ENCODE measurements around the gene ZZZ3. TPM values are rescaled to one million over a fixed set of nuclear protein-coding genes. Genes with fewer than 3 reads are reported as not detected.

Gene ZZZ3
- total RNA-seq, 1 donor from 2014 or later = 37.8 TPM

DNA sequence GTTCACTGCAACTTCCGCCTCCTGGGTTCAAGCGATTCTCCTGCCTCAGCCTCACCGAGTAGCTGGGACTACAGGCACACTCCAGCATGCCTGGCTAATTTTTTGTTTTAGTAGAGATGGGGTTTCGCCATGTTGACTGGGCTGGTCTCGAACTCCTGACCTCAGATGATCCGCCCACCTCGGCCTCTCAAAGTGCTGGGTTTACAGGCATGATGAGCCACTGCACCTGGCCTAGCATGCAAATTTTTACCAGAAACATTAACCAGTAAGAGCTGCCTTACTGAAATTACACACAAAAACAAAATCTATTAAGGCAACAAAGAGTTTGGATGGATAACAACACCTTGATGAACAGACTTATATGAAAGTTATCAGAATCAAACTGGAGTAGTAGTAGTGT is 12.1 kb downstream of the ZZZ3 start:
- Histone ChIP-seq H3K27me3 (ENCODE audit: low read depth) (no peaks in the 10 kb centered on the region), H3K9me3 (replicated peaks) (no peaks in the 10 kb centered on the region), H3K36me3 (no peaks in the 10 kb centered on the region), H3K4me1 (peaks cover 76% of the 10 kb centered on the region), H3K27ac (replicated peaks) (no peak overlapping the region), H3K4me3 (no peak overlapping the region)
- TF ChIP-seq, protein P1, sequence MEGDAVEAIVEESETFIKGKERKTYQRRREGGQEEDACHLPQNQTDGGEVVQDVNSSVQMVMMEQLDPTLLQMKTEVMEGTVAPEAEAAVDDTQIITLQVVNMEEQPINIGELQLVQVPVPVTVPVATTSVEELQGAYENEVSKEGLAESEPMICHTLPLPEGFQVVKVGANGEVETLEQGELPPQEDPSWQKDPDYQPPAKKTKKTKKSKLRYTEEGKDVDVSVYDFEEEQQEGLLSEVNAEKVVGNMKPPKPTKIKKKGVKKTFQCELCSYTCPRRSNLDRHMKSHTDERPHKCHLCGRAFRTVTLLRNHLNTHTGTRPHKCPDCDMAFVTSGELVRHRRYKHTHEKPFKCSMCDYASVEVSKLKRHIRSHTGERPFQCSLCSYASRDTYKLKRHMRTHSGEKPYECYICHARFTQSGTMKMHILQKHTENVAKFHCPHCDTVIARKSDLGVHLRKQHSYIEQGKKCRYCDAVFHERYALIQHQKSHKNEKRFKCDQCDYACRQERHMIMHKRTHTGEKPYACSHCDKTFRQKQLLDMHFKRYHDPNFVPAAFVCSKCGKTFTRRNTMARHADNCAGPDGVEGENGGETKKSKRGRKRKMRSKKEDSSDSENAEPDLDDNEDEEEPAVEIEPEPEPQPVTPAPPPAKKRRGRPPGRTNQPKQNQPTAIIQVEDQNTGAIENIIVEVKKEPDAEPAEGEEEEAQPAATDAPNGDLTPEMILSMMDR (IDR thresholded peaks at IDR 0.05; ENCODE audit: borderline replicate concordance) = no peak
- no peak for DNase-seq
- intact Hi-C loops (cut with micrococcal nuclease) = no loop called here

DNA sequence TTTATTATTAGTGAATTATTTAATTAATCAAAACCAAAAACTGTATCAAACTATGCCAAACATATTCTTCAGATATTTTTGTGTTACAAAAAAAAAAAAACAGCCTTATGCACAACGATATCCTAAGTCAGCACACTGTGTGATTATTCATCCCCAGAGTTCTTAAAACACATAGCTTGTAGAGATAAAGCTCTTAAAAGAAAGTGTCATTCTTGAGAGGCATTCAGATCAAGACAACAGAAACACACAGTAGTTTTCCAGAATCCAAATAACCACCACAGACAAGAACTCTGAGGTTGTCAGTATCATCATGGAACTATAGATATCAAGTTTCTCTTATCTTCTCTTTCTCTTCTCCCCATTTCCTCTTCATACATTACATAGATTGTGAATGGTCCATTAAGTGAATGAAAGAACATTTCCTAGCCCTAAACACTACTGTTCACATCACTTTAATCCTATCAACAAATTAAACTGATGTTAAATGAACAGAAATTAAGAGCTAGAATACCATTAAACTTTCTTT is 13.5 kb downstream of the ZZZ3 start:
- Histone ChIP-seq H3K9me3 (replicated peaks) (no peaks in the 10 kb centered on the region), H3K4me3 (no peak overlapping the region), H3K36me3 (no peaks in the 10 kb centered on the region), H3K27ac (replicated peaks) (no peak overlapping the region), H3K4me1 (peaks cover 78% of the 10 kb centered on the region), H3K27me3 (ENCODE audit: low read depth) (no peaks in the 10 kb centered on the region)
- DNase-seq = no peak
- TF ChIP-seq, protein P1 (IDR thresholded peaks at IDR 0.05; ENCODE audit: borderline replicate concordance) = no peak
- intact Hi-C loops (cut with micrococcal nuclease) = no loop called here

DNA sequence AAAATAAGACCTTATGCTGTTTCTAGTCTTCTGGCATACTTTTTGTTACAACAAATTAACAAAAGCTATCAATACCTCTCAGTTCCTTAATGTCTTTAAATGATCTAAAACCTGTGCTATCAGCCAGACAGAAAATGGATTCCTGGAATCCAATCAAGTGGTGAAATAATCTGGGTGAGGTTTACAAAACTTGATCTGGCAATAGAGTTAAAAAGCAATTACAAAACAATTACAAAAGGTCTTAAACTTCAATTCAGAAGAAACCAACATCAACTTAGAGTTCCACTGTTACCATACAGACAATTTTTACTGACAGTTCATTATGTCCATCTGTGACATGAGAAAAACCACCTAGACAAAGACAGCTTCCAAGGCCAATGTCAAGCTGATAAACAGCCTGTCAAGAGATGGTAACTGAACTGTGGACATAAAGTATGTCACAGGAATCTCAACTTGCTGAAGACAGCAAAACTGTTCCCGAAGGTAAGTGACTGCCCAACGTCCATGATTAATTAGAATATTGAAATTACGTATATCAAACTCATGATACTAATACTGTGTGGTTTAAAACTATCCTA is 17.4 kb downstream of the ZZZ3 start:
- H3K36me3 ChIP-seq = no peaks in the 10 kb centered on the region
- no peaks in the 10 kb centered on the region for H3K27me3 ChIP-seq (ENCODE audit: low read depth)
- DNase-seq = no peak
- H3K4me3 ChIP-seq = no peak overlapping the region
- peaks cover 48% of the 10 kb centered on the region for H3K4me1 ChIP-seq
- H3K27ac ChIP-seq (replicated peaks) = no peak overlapping the region
- intact Hi-C loops (cut with micrococcal nuclease) = no loop called here
- H3K9me3 ChIP-seq (replicated peaks) = no peaks in the 10 kb centered on the region
- TF ChIP-seq, protein P1 (IDR thresholded peaks at IDR 0.05; ENCODE audit: borderline replicate concordance) = no peak

DNA sequence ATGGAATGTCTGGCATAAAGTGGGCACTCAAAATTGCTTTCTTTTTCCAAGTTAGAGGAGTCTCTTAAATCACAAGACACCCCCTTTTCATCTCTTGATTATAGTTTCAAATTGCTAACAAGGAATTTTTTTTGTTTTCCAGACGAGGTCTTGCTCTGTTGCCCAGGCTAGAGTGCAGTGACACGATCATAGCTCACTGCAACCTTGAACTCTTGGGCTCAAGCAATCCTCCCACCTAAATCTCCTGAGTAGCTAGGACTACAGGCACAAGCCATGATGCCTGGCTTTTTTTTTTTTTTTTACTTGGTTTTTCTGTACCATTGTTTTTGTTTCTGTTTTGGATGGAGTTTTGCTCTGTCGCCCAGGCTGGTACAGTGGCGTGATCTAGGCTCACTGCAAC is 20.8 kb downstream of the ZZZ3 start:
- H3K36me3 ChIP-seq = no peaks in the 10 kb centered on the region
- no peaks in the 10 kb centered on the region for H3K27me3 ChIP-seq (ENCODE audit: low read depth)
- no peak overlapping the region for H3K27ac ChIP-seq (replicated peaks)
- TF ChIP-seq, protein P1 (IDR thresholded peaks at IDR 0.05; ENCODE audit: borderline replicate concordance) = no peak
- intact Hi-C loops (cut with micrococcal nuclease) = no loop called here
- H3K9me3 ChIP-seq (replicated peaks) = no peaks in the 10 kb centered on the region
- peaks cover 25% of the 10 kb centered on the region for H3K4me1 ChIP-seq
- H3K4me3 ChIP-seq = no peak overlapping the region
- DNase-seq = no peak

DNA sequence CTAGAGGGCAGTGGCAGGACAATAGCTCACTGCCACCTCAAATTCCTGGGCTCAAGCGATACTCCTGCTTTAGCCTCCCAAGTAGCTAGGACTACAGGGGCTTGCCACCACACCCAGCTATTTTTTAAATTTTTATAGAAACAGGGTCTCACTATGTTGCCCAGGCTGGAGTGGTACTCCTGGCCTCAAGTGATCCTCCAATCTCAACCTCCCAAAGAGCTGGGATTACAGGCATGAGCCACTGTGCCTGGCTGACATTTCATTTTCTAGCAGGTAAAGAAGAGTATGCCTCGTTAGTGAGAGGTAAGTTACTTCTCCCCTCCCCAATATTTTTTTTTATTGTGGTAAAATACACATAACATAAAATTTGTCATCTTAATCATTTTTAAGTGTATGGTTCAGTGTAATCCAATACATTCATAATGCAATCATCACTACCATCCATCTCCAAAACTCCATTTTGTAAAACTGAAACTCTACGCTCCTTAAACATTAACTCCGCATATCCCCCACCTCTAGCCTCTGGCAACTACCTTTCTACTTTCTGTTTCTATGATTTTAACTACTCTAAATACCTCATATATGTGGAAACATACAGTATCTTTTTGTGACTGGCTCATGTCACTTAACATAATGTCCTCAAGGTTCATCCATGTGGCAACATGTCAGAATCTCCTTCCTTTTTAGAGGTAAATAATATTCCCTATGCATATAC is 22.4 kb downstream of the ZZZ3 start:
- H3K4me3 ChIP-seq = no peak overlapping the region
- H3K9me3 ChIP-seq (replicated peaks) = no peaks in the 10 kb centered on the region
- DNase-seq = no peak
- H3K27ac ChIP-seq (replicated peaks) = no peak overlapping the region
- H3K4me1 ChIP-seq = peaks cover 9% of the 10 kb centered on the region
- TF ChIP-seq, protein P1 (IDR thresholded peaks at IDR 0.05; ENCODE audit: borderline replicate concordance) = no peak
- no peaks in the 10 kb centered on the region for H3K36me3 ChIP-seq
- intact Hi-C loops (cut with micrococcal nuclease) = no loop called here
- H3K27me3 ChIP-seq (ENCODE audit: low read depth) = no peaks in the 10 kb centered on the region

Data from left ventricle myocardium inferior (tissue), 1 donor.